Right lobe of liver (tissue), 6 donors: ENCODE results near the gene CD8A. TPM values are rescaled to one million over a fixed set of nuclear protein-coding genes. Genes with fewer than 3 reads are reported as not detected.

ENCODE experiments used
- ATAC-seq, 4 donors: fragments of 200-7000 bp; cut with Tn5 transposase; one replicate each; pipeline ENCODE4 v1.9.1; 2020; ENCODE audit warnings: mild to moderate bottlenecking in 4 of 4, moderate library complexity in 4 of 4
- DNase-seq, 3 donors: peaks; one replicate each; pipeline ENCODE4 v3.0.0-alpha.2; 2020
- H3K27ac ChIP-seq, 3 donors: fragments of 200-600 bp; one replicate each; pipeline ENCODE4 v1.8.0; 2022
- H3K27me3 ChIP-seq, 2 donors: fragments of 200-600 bp; one replicate each; pipeline ENCODE4 v1.8.0; 2022
- H3K36me3 ChIP-seq, 4 donors: fragments of 200-600 bp; sonication (generic) in 1 of 4; one replicate each; pipeline versions ENCODE4 v1.5.1 to v1.8.0; 2017 to 2022; ENCODE audit warnings: control low read depth in 1 of 4
- H3K4me1 ChIP-seq, 4 donors: fragments of 200-600 bp; sonication (generic) in 1 of 4; one replicate each; pipeline versions ENCODE4 v1.5.1 to v1.8.0; 2017 to 2022; ENCODE audit warnings: control low read depth in 1 of 4
- H3K4me3 ChIP-seq, 3 donors: fragments of 200-600 bp; one replicate each; pipeline ENCODE4 v1.8.0; 2022
- H3K9me3 ChIP-seq, 4 donors: fragments of 200-600 bp; sonication (generic) in 1 of 4; one replicate each; pipeline versions ENCODE4 v1.5.1 to v1.8.0; 2017 to 2022; ENCODE audit warnings: control low read depth in 1 of 4
- POLR2A ChIP-seq: fragments of 450-650 bp; IDR thresholded peaks from one replicate; pipeline ENCODE4 v1.6.1; 2017; ENCODE audit warnings: antibody characterized with exemption, mild to moderate bottlenecking
- WGBS: methylation state at CpG from one replicate; pipeline ENCODE4 v1.1.6; 2018; ENCODE audit warnings: low coverage, low lambda C conversion rate; ENCODE audit not compliant: insufficient coverage; ENCODE audit errors: missing lambda C conversion rate; 5-methylcytosine and 5-hydroxymethylcytosine counted together
- intact Hi-C, 2 donors: fragments of 100-400 bp; cut with DNase I; formaldehyde crosslinking; loops; one replicate each; pipeline versions ENCODE4 v1.11.2 to v1.14.1; 2022
- total RNA-seq, 6 experiments: library from RNA; depleted of rRNA in 2 of 6; stranded (reverse); fragments of >200 nt in 2 of 6; fragmentation: NEBNext Ultra II Directional in 3 of 6; extraction: Animal tissue kit (Norgen Biotek cat#: 25700) in 3 of 6; gene quantifications; one replicate each; pipeline versions ENCODE4 v1.1.0 to v1.2.4, GENCODE V29; 2016 to 2023
- TF ChIP-seq, protein P1 (sequence below), 4 donors: fragments of 200-600 bp in 3 of 4; fragments of 450-650 bp in 1 of 4; IDR thresholded peaks; one replicate each; pipeline versions ENCODE4 v1.5.1 to v1.8.0; 2016 to 2022; ENCODE audit warnings: antibody characterized with exemption in 4 of 4, mild to moderate bottlenecking in 2 of 4
- donor health status: DM: no; HTN: yes; CAD: no.
- donor health status: DM: no; HTN: no; CAD: no.
- donor health status: DM: no; HTN: no; CAD: no.
- donor health status: DM: no; HTN: yes; CAD: no.
- donor health status: DM: no; HTN: yes; CAD: no.

The CD8A gene
- total RNA-seq, 6 experiments from 2014 or later, result 0.26 to 1.1 (median 0.61) TPM

DNA sequence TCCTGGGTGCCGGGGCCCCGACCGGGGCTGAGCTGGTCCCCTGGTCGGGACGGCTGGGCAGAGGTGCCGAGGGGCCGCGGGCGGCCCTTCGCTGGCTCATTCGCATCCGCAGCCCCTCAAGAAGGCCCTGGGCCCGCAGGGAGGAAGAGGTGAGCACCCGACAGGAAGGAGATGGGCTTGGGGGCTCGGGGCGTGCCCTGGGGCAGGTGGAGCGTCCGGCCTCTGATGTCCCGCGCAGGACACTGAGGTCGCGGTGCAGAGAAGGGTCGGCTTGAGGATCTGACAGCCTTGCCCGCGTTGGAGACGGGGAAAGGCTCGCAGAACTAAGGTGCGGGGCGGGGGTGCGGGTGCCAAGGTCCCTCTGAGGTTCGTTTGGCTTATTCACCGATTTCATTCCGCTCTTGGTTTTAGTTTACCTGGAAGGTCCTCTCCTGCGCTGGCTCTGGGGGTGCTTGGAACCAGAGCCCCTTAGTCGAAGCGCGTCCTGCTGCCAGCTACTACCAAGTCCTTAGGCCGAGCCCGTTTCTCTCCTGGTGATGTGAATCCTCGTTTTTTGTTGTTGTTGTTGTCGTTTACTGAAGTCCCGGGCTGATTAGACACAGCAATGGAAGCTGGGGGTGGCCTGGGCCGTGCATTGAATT is 18.9 kb upstream of the CD8A start:
- no peaks in the 10 kb centered on the region for H3K36me3 ChIP-seq
- no peak overlapping the region for H3K4me3 ChIP-seq
- intact Hi-C loops, result no loop called here
- no peak for TF ChIP-seq POLR2A
- TF ChIP-seq, protein P1, sequence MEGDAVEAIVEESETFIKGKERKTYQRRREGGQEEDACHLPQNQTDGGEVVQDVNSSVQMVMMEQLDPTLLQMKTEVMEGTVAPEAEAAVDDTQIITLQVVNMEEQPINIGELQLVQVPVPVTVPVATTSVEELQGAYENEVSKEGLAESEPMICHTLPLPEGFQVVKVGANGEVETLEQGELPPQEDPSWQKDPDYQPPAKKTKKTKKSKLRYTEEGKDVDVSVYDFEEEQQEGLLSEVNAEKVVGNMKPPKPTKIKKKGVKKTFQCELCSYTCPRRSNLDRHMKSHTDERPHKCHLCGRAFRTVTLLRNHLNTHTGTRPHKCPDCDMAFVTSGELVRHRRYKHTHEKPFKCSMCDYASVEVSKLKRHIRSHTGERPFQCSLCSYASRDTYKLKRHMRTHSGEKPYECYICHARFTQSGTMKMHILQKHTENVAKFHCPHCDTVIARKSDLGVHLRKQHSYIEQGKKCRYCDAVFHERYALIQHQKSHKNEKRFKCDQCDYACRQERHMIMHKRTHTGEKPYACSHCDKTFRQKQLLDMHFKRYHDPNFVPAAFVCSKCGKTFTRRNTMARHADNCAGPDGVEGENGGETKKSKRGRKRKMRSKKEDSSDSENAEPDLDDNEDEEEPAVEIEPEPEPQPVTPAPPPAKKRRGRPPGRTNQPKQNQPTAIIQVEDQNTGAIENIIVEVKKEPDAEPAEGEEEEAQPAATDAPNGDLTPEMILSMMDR (IDR thresholded peaks at IDR 0.05), result no peak
- no peaks in the 10 kb centered on the region for H3K9me3 ChIP-seq
- no peak overlapping the region for H3K27ac ChIP-seq
- ATAC-seq (no peak), DNase-seq (peak in 1 of 3 donors; percentile 19)
- peaks cover 0 to 27% (median 11%) of the 10 kb centered on the region in 4 donors for H3K4me1 ChIP-seq
- peaks cover 0 to 8% of the 10 kb centered on the region in 2 donors for H3K27me3 ChIP-seq
- 21% methylated on average over 27 of the region's 43 CpGs for WGBS

DNA sequence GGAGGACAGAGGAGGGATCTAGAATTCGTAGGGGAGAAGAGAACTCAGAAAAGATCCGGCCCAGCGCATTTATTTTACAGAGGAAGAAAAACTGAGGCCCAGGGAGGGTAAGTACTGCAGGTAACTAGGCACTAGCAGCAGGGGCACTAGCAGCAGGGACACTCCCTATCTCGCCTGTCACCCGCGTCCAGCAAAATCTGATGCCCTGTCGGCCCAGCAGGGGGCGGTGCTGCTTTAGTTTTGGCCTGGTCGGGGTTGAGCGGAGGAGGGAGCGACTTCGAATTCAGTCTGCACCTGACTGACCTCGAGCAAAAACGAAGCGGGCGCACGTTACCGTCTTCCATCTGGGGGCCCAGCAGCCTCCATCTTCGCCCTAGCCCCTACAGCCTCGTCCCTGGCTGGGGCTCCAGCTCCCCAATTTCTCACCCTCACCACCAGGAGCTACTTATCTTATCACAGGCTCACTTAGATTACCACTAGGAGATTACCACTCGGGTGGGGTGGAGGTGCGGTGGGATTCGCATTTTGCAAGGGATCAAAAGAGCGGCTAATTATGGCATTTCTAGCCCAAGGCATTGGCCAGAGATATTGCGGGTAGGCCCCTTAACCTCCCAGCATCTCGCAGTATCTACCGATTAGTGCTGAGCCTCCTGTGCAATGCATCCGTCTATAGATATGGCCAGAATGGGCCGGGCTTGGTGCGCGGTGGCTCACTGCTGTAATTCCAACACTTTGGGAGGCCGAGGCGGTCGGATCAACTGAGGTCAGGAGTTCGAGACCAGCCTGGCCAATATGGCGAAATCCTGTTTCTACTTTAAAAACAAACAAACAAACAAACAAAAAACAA is 17.8 kb upstream of the CD8A start:
- DNase-seq (peak; percentile 86 to 89 (median 88)), ATAC-seq (peak; percentile 96 to 98 (median 98))
- Histone ChIP-seq H3K4me3 (peak overlapping the region; percentile 34 to 46 (median 38)), H3K4me1 (peaks cover 0 to 27% (median 11%) of the 10 kb centered on the region in 4 donors), H3K27me3 (peaks cover 0 to 8% of the 10 kb centered on the region in 2 donors), H3K27ac (no peak overlapping the region), H3K9me3 (no peaks in the 10 kb centered on the region), H3K36me3 (no peaks in the 10 kb centered on the region)
- TF ChIP-seq, protein P1 (IDR thresholded peaks at IDR 0.05), result peak; percentile 90 to 95 (median 92)
- no peak for TF ChIP-seq POLR2A
- intact Hi-C loops, result no loop called here
- 9% methylated on average over 28 of the region's 36 CpGs for WGBS

DNA sequence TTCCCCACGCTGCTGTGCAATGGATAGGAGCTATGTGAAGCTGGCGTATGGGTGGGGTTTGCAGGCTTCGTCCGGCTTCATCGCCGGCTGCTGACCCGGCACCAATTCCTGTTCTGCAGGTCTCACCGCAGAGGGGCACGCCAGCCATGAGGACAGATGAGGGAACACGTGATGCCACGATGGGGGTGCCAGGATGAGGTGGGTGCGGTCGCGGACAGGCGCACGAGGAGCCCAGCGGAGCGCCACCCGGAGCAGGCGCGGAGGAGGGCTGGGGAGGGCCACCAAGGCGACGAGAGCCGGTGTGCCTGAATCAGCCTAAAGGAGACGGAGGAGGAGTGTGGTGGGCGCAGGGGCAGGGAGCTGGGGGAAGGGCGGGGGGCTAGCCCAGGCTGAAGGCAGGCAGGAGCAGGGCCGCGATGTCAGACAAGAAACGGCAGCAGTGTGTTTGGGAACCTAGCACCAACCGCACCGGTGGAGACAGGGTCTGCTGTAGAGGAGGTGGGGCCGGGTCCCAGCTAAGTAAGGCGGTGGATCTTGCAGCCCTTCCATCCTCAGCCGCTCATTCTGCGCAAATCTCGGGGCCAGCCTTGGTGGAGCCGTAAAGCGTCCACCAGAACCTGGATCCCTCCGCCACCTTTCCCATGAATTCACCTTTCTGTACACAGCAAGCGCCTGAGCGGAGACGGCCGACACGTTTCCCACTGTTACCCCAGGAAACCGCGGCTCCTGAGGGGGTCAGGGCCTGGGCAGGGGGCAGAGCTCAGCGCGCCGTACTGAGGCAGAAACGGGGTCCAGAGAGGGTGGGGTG is 17.0 kb upstream of the CD8A start:
- H3K27ac ChIP-seq, result no peak overlapping the region
- peaks cover 0 to 8% of the 10 kb centered on the region in 2 donors for H3K27me3 ChIP-seq
- no peak for TF ChIP-seq POLR2A
- TF ChIP-seq, protein P1 (IDR thresholded peaks at IDR 0.05), result no peak

DNA sequence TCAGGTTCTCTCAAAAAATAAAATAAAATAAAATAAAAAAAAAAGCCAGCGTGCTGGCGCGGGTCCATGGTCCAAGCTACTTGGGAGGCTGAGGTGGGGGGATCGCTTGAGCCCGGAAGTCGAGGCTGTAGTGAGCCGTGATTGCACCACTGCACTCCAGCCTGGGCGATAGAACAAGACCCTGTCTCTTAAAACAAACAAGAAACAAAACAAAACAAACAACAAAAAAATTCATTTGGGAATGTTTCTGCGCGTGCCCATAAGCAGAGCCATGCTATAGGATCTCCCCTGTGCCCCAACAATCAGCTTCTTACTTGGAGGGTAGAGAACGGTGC is 16.4 kb upstream of the CD8A start:
- Histone ChIP-seq H3K36me3 (no peaks in the 10 kb centered on the region), H3K9me3 (no peaks in the 10 kb centered on the region), H3K4me1 (peaks cover 0 to 27% (median 11%) of the 10 kb centered on the region in 4 donors), H3K4me3 (peak overlapping the region; percentile 34 to 46 (median 38)), H3K27me3 (peaks cover 0 to 8% of the 10 kb centered on the region in 2 donors), H3K27ac (no peak overlapping the region)
- DNase-seq, result no peak
- ATAC-seq, result no peak
- intact Hi-C loops, result no loop called here
- TF ChIP-seq, protein P1 (IDR thresholded peaks at IDR 0.05), result no peak
- TF ChIP-seq POLR2A, result no peak
- 27% methylated on average over 10 of the region's 11 CpGs for WGBS

More for the DNA sequence above, 17.0 kb upstream of the CD8A start:
- Histone ChIP-seq H3K9me3 (no peaks in the 10 kb centered on the region), H3K4me1 (peaks cover 0 to 27% (median 11%) of the 10 kb centered on the region in 4 donors), H3K4me3 (peak overlapping the region; percentile 34 to 46 (median 38)), H3K36me3 (no peaks in the 10 kb centered on the region)
- ATAC-seq, result peak; percentile 59 to 62 (median 60)
- DNase-seq, result peak in 2 of 3 donors; percentile 31 to 57
- 2% methylated on average over 32 of the region's 51 CpGs for WGBS
- intact Hi-C loops, result no loop called here
